Keratinocyte (primary cell): ENCODE data around the gene ZNF219. TPM values are rescaled to one million over a fixed set of nuclear protein-coding genes. Genes with fewer than 3 reads are reported as not detected.

Experiments used
- DNase-seq: peaks from one replicate; pipeline ENCODE4 v3.0.0-alpha.2; 2011; ENCODE audit warnings: low read depth, missing footprints, low spot score
- FAIRE-seq: peaks from 2 replicates; lab custom pipeline; 2011; peaks lifted over from hg19 to GRCh38; lab: Jason Lieb, UNC
- H2AFZ ChIP-seq: 2 replicates; pipeline ENCODE4 v1.6.0; 2012; ENCODE audit warnings: low read length, control low read depth, inconsistent platforms; ENCODE audit not compliant: control insufficient read depth
- H3K27ac ChIP-seq: 2 replicates; pipeline ENCODE4 v1.5.1; 2011; ENCODE audit warnings: low read length; ENCODE audit not compliant: control insufficient read depth, insufficient read depth
- H3K27me3 ChIP-seq: 3 replicates; pipeline ENCODE4 v1.6.0; 2011; ENCODE audit warnings: low read length; ENCODE audit not compliant: control insufficient read depth, insufficient read depth; ENCODE audit errors: extremely low read depth
- H3K36me3 ChIP-seq, 2 experiments: 2 replicates in 1 of 2; 3 replicates in 1 of 2; pipeline ENCODE4 v1.5.1; 2011; ENCODE audit warnings: low read length in 2 of 2, mild to moderate bottlenecking in 1 of 2; ENCODE audit not compliant: control insufficient read depth in 2 of 2, insufficient read depth in 2 of 2; ENCODE audit errors: extremely low read depth in 1 of 2
- H3K4me1 ChIP-seq: 3 replicates; pipeline ENCODE4 v1.5.1; 2011; ENCODE audit warnings: low read length; ENCODE audit not compliant: control insufficient read depth, insufficient read depth; ENCODE audit errors: extremely low read depth
- H3K4me2 ChIP-seq: 3 replicates; pipeline ENCODE4 v1.6.0; 2011; ENCODE audit warnings: low read depth, low read length; ENCODE audit not compliant: control insufficient read depth, insufficient read depth; ENCODE audit errors: extremely low read depth
- H3K4me3 ChIP-seq, 3 experiments: fragments of 200-600 bp in 1 of 3; sonication (generic) in 1 of 3; 2 replicates in 2 of 3; 3 replicates in 1 of 3; pipeline ENCODE4 v1.5.1; 2011 to 2016; ENCODE audit warnings: low read length in 3 of 3, mild to moderate bottlenecking in 3 of 3, control low read depth in 2 of 3, inconsistent platforms in 1 of 3, low read depth in 1 of 3, mixed read lengths in 1 of 3, mixed run types in 1 of 3, moderate library complexity in 1 of 3; ENCODE audit not compliant: control insufficient read depth in 2 of 3, insufficient read depth in 2 of 3; ENCODE audit errors: extremely low read depth in 1 of 3
- H3K79me2 ChIP-seq: 2 replicates; pipeline ENCODE4 v1.6.0; 2012; ENCODE audit warnings: low read length; ENCODE audit not compliant: control insufficient read depth, insufficient read depth
- H3K9ac ChIP-seq: 3 replicates; pipeline ENCODE4 v1.6.0; 2011; ENCODE audit warnings: low read length; ENCODE audit not compliant: control insufficient read depth, insufficient read depth; ENCODE audit errors: extremely low read depth
- H3K9me1 ChIP-seq: 3 replicates; pipeline ENCODE4 v1.6.0; 2011; ENCODE audit warnings: low read length; ENCODE audit not compliant: control insufficient read depth, insufficient read depth; ENCODE audit errors: extremely low read depth
- H3K9me3 ChIP-seq: 2 replicates; pipeline ENCODE4 v1.5.1; 2012; ENCODE audit warnings: low read depth, low read length; ENCODE audit not compliant: control insufficient read depth
- H4K20me1 ChIP-seq: 3 replicates; pipeline ENCODE4 v1.6.0; 2011; ENCODE audit warnings: low read length; ENCODE audit not compliant: control insufficient read depth, insufficient read depth; ENCODE audit errors: extremely low read depth
- EZH2 ChIP-seq: IDR thresholded peaks from one replicate; pipeline ENCODE4 v1.6.1; 2012; ENCODE audit warnings: inconsistent platforms, mild to moderate bottlenecking, low read length, moderate library complexity
- dilution Hi-C: fragments of 300-500 bp; cut with MboI; formaldehyde crosslinking; loops from one replicate; pipeline ENCODE4 v1.7.0; 2020; ENCODE audit warnings: low sequenced_read_pairs; ENCODE audit not compliant: extremely low pct_ligation_motif_present
- polyA plus RNA-seq, 5 experiments: library from polyadenylated mRNA; depleted of rRNA in 3 of 5; stranded (reverse) in 3 of 5; stranded (forward) in 1 of 5; unstranded in 1 of 5; fragments of >200 nt; gene quantifications; 1 replicate in 1 of 5; 2 replicates in 3 of 5; 3 replicates in 1 of 5; pipeline versions ENCODE4 v1.2.1 to v1.2.3, GENCODE V29; 2011 to 2012; ENCODE audit warnings: missing spikeins in 2 of 5, low read depth in 1 of 5, low replicate concordance in 1 of 5
- TF ChIP-seq, protein P1 (sequence below), 3 experiments: IDR thresholded peaks in 1 of 3; conservative IDR thresholded peaks in 1 of 3; optimal IDR thresholded peaks in 1 of 3; 2 replicates in 2 of 3; 3 replicates in 1 of 3; pipeline versions ENCODE3 to v1.5.1; 2011; ENCODE audit warnings: low read length in 3 of 3, mild to moderate bottlenecking in 3 of 3, moderate library complexity in 2 of 3, control low read depth in 1 of 3, inconsistent platforms in 1 of 3; ENCODE audit not compliant: insufficient read depth in 2 of 3; ENCODE audit errors: extremely low read depth in 1 of 3

The ZNF219 gene
- polyA plus RNA-seq, 1 donor (not counting 4 experiments of a cell fraction or from before 2014, with no cell fraction given), result 23.1 TPM

- H3K79me2 ChIP-seq, result peaks cover 12% of the 10 kb centered on the region
- FAIRE-seq, result no peak
- peaks cover 48% of the 10 kb centered on the region for H3K4me1 ChIP-seq
- H3K36me3 ChIP-seq, result no peaks in the 10 kb centered on the region
- no peaks in the 10 kb centered on the region for H3K9me3 ChIP-seq
- no peak for DNase-seq
- dilution Hi-C loops, result no loop called here
- H4K20me1 ChIP-seq, result no peaks in the 10 kb centered on the region
- no peaks in the 10 kb centered on the region for H3K27me3 ChIP-seq
- H3K4me3 ChIP-seq, result no peak overlapping the region
- no peak overlapping the region for H3K27ac ChIP-seq
- H3K9me1 ChIP-seq, result no peaks in the 10 kb centered on the region
- no peak overlapping the region for H3K9ac ChIP-seq
- no peak for TF ChIP-seq EZH2
- TF ChIP-seq, protein P1, sequence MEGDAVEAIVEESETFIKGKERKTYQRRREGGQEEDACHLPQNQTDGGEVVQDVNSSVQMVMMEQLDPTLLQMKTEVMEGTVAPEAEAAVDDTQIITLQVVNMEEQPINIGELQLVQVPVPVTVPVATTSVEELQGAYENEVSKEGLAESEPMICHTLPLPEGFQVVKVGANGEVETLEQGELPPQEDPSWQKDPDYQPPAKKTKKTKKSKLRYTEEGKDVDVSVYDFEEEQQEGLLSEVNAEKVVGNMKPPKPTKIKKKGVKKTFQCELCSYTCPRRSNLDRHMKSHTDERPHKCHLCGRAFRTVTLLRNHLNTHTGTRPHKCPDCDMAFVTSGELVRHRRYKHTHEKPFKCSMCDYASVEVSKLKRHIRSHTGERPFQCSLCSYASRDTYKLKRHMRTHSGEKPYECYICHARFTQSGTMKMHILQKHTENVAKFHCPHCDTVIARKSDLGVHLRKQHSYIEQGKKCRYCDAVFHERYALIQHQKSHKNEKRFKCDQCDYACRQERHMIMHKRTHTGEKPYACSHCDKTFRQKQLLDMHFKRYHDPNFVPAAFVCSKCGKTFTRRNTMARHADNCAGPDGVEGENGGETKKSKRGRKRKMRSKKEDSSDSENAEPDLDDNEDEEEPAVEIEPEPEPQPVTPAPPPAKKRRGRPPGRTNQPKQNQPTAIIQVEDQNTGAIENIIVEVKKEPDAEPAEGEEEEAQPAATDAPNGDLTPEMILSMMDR (optimal IDR thresholded peaks at IDR 0.05 in 1 of 3, IDR thresholded peaks at IDR 0.05 in 1 of 3, conservative IDR thresholded peaks at IDR 0.05 in 1 of 3; ENCODE audit: extremely low read depth in 1 of 3, insufficient read depth in 2 of 3, low read length in 3 of 3), result no peak
- H2AFZ ChIP-seq, result no peak overlapping the region
- H3K4me2 ChIP-seq, result no peak overlapping the region
Observed at GRCh38 chr14:21043974-21044618, 54.4 kb downstream of the ZNF219 start.

DNA sequence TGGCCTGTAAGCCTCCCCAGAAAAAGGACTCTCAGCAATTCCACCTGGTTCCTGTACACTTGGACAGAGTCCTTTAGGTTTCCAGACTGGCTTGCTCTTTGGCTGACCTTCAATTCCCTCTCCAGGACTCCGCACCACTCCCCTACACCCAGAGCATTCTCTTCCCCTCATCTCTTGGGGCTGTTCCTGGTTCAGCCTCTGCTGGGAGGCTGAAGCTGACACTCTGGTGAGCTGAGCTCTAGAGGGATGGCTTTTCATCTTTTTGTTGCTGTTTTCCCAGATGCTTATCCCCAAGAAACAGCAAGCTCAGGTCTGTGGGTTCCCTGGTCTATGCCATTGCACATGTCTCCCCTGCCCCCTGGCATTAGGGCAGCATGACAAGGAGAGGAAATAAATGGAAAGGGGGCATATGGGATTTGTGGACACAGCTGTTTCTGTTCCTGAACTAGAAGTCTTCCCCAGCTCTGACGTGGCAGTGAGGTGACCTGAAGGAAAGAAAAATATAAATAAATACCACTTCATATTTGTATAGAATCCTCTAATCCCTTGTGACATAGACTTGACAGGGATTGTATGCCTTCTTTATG is 55.0 kb downstream of the ZNF219 start:
- H3K4me1 ChIP-seq, result peaks cover 53% of the 10 kb centered on the region
- H3K9me1 ChIP-seq, result no peaks in the 10 kb centered on the region
- FAIRE-seq, result no peak
- H3K4me2 ChIP-seq, result peak overlapping the region; percentile 96
- H3K27ac ChIP-seq, result peak overlapping the region; percentile 15
- DNase-seq, result no peak
- no peaks in the 10 kb centered on the region for H3K36me3 ChIP-seq
- no peaks in the 10 kb centered on the region for H3K27me3 ChIP-seq
- H4K20me1 ChIP-seq, result no peaks in the 10 kb centered on the region
- no peak overlapping the region for H3K9ac ChIP-seq
- no peak overlapping the region for H2AFZ ChIP-seq
- dilution Hi-C loops, result no loop called here
- peak overlapping the region in 1 of 3 experiments; percentile 68 for H3K4me3 ChIP-seq
- peaks cover 12% of the 10 kb centered on the region for H3K79me2 ChIP-seq
- TF ChIP-seq EZH2, result no peak
- TF ChIP-seq, protein P1 (optimal IDR thresholded peaks at IDR 0.05 in 1 of 3, IDR thresholded peaks at IDR 0.05 in 1 of 3, conservative IDR thresholded peaks at IDR 0.05 in 1 of 3; ENCODE audit: extremely low read depth in 1 of 3, insufficient read depth in 2 of 3, low read length in 3 of 3), result no peak
- no peaks in the 10 kb centered on the region for H3K9me3 ChIP-seq
